GM23248 (cell line): ENCODE results near the gene ZBTB20.

Experiments
- EZH2 ChIP-seq: fragments of 200-600 bp; sonication (generic); IDR thresholded peaks from 2 replicates; pipeline ENCODE4 v1.6.1; 2018; ENCODE audit warnings: antibody characterized with exemption, mild to moderate bottlenecking; ENCODE audit not compliant: insufficient read depth, poor library complexity, severe bottlenecking
- EZH2phosphoT487 ChIP-seq: fragments of 200-600 bp; sonication (generic); IDR thresholded peaks from 2 replicates; pipeline ENCODE4 v1.6.1; 2018; ENCODE audit warnings: antibody characterized with exemption, moderate library complexity, mild to moderate bottlenecking, low read depth; ENCODE audit not compliant: insufficient read depth

- TF ChIP-seq EZH2 = no peak
- no peak for TF ChIP-seq EZH2phosphoT487
Measured at GRCh38 chr3:114394551-114394950, 752.5 kb downstream of the ZBTB20 start.
